ENCODE data around the gene PFKFB4. TPM values are rescaled to one million over a fixed set of nuclear protein-coding genes. Genes with fewer than 3 reads are reported as not detected.
A peak's percentile ranks its signal among the peaks of the same experiment; 100 is the strongest.

Gene PFKFB4
- total and polyA plus RNA-seq, 7 donors: 1.5 to 8.0 (median 4.2) TPM

- H3K4me3 ChIP-seq: no peak overlapping the region
- DNase-seq: no peak
- H3K27ac ChIP-seq: peak overlapping the region; percentile 56 to 89 (median 80)
- peaks cover 39 to 56% (median 49%) of the 10 kb centered on the region in 4 donors for H3K36me3 ChIP-seq
- H3K27me3 ChIP-seq: peaks cover 0 to 9% (median 5%) of the 10 kb centered on the region in 3 donors
- TF ChIP-seq EP300 (IDR thresholded peaks at IDR 0.05): no peak
- no peak for TF ChIP-seq CTCF (IDR thresholded peaks at IDR 0.05)
- TF ChIP-seq POLR2A (IDR thresholded peaks at IDR 0.05): no peak
- no peak for TF ChIP-seq POLR2AphosphoS5 (IDR thresholded peaks at IDR 0.05)
- WGBS, 2 donors: 44 to 76% methylated on average over 11 of the region's 11 CpGs
- intact Hi-C loops (cut with DNase I): no loop called here
- peaks cover 0 to 48% (median 39%) of the 10 kb centered on the region in 4 donors for H3K4me1 ChIP-seq
- no peaks in the 10 kb centered on the region for H3K9me3 ChIP-seq
Observed at GRCh38 chr3:48599077-48599501, 42.5 kb upstream of the PFKFB4 start.

GRCh38 chr3:48598323-48599076 is 41.9 kb upstream of the PFKFB4 start:
- WGBS, 2 donors: 62 to 70% methylated on average over 5 of the region's 5 CpGs
- DNase-seq: no peak
- peaks cover 0 to 49% (median 39%) of the 10 kb centered on the region in 4 donors for H3K4me1 ChIP-seq

GRCh38 chr3:48597408-48597800 is 40.8 kb upstream of the PFKFB4 start:
- TF ChIP-seq POLR2AphosphoS5 (IDR thresholded peaks at IDR 0.05): peak in 1 of 4 donors; percentile 4
- TF ChIP-seq EP300 (IDR thresholded peaks at IDR 0.05): no peak
- no peak for TF ChIP-seq POLR2A (IDR thresholded peaks at IDR 0.05)
- no peak for DNase-seq
- Histone ChIP-seq H3K36me3 (peaks cover 22 to 40% (median 33%) of the 10 kb centered on the region in 4 donors), H3K4me1 (peaks cover 0 to 49% (median 39%) of the 10 kb centered on the region in 4 donors), H3K4me3 (no peak overlapping the region), H3K9me3 (no peaks in the 10 kb centered on the region), H3K27me3 (peaks cover 0 to 15% (median 5%) of the 10 kb centered on the region in 3 donors), H3K27ac (peak overlapping the region; percentile 56 to 89 (median 80))
- WGBS, 2 donors: 74 to 91% methylated on average over 6 of the region's 6 CpGs
- intact Hi-C loops (cut with DNase I): no loop called here

More at GRCh38 chr3:48598323-48599076, 41.9 kb upstream of the PFKFB4 start:
- no peak overlapping the region for H3K4me3 ChIP-seq
- peak overlapping the region; percentile 56 to 89 (median 80) for H3K27ac ChIP-seq
- intact Hi-C loops (cut with DNase I): no loop called here
- H3K36me3 ChIP-seq: peaks cover 33 to 51% (median 44%) of the 10 kb centered on the region in 4 donors
- peak in 2 of 4 donors; percentile 44 to 52 for TF ChIP-seq POLR2AphosphoS5 (IDR thresholded peaks at IDR 0.05)
- no peak for TF ChIP-seq CTCF (IDR thresholded peaks at IDR 0.05)
- TF ChIP-seq EP300 (IDR thresholded peaks at IDR 0.05): peak in 1 of 4 donors; percentile 12
- TF ChIP-seq POLR2A (IDR thresholded peaks at IDR 0.05): no peak
- peaks cover 0 to 12% (median 5%) of the 10 kb centered on the region in 3 donors for H3K27me3 ChIP-seq
- no peaks in the 10 kb centered on the region for H3K9me3 ChIP-seq

GRCh38 chr3:48596676-48597407 is 40.2 kb upstream of the PFKFB4 start:
- Histone ChIP-seq H3K9me3 (no peaks in the 10 kb centered on the region), H3K4me3 (no peak overlapping the region), H3K4me1 (peaks cover 0 to 49% (median 39%) of the 10 kb centered on the region in 4 donors), H3K36me3 (peaks cover 21 to 34% (median 29%) of the 10 kb centered on the region in 4 donors), H3K27me3 (peaks cover 0 to 15% (median 5%) of the 10 kb centered on the region in 3 donors), H3K27ac (peak overlapping the region in 3 of 4 donors; percentile 76 to 89 (median 85))
- intact Hi-C loops (cut with DNase I): no loop called here
- no peak for DNase-seq
- TF ChIP-seq EP300 (IDR thresholded peaks at IDR 0.05) (no peak), POLR2AphosphoS5 (IDR thresholded peaks at IDR 0.05) (no peak), CTCF (IDR thresholded peaks at IDR 0.05) (no peak), POLR2A (IDR thresholded peaks at IDR 0.05) (no peak)
- WGBS, 2 donors: 62 to 83% methylated on average over 8 of the region's 8 CpGs

GRCh38 chr3:48596157-48596556 is 39.6 kb upstream of the PFKFB4 start:
- Histone ChIP-seq H3K36me3 (peaks cover 18 to 27% (median 23%) of the 10 kb centered on the region in 4 donors), H3K27ac (peak overlapping the region; percentile 20 to 89 (median 26)), H3K27me3 (peaks cover 0 to 15% (median 5%) of the 10 kb centered on the region in 3 donors), H3K9me3 (no peaks in the 10 kb centered on the region), H3K4me1 (peaks cover 0 to 49% (median 39%) of the 10 kb centered on the region in 4 donors), H3K4me3 (no peak overlapping the region)
- intact Hi-C loops (cut with DNase I): no loop called here
- no peak for DNase-seq
- 54 to 80% methylated on average over 5 of the region's 5 CpGs for whole genome bisulfite sequencing, 2 donors
- TF ChIP-seq POLR2AphosphoS5 (IDR thresholded peaks at IDR 0.05) (no peak), POLR2A (IDR thresholded peaks at IDR 0.05) (no peak), EP300 (IDR thresholded peaks at IDR 0.05) (no peak), CTCF (IDR thresholded peaks at IDR 0.05) (no peak)

Data from sigmoid colon (tissue), 7 donors.